NCI-H1694 treated with DMSO at 0.1 percent for 48 hours (cell line): ENCODE data around the gene LHFPL2.
"Not testable (repeated sequence)": the region's sequence is repeated elsewhere in the genome, so short reads cannot be mapped to it uniquely, and the experiment has no call there.

ENCODE experiments used
- DNase-seq: peaks from one replicate; lab custom pipeline; 2025; lab: John Stamatoyannopoulos, UW

The LHFPL2 gene

GRCh38 chr5:78640662-78641474, 7.7 kb downstream of the LHFPL2 start:
- no peak for DNase-seq

- DNase-seq, result no peak
Observed at GRCh38 chr5:78639791-78640190, 8.8 kb downstream of the LHFPL2 start.

DNA sequence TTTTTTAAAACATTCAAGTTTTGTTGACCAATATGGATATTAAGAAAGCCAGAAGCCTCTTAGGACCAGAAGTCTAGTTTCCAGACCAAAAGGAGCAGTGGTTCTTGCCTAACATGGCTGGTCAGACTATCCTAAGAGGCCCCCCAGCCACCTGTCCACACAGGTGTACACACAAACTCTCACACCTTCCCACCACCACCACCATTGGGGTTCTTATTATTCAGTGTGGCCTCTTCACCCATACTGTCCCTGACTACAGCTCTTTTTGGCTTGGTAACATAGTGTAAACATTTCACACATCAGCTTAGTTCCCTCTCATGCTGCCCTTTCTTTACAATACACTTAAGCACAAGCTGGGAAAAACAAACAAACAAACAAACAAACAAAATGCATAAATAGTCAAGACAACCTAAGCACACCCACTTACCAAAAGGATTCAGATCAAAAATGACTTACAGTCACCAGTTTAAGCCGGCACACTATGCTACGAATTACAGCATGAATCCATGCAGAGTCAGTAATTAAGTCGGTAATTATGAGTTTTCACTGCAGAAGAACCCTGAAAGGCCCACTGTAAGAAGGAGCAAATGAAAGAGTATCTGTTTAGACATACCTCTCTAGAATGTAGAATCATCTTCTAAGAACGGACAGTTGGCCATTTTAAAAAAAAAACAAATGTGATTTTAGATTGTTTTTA, 9.5 kb downstream of the LHFPL2 start:
- DNase-seq, result no peak

DNA sequence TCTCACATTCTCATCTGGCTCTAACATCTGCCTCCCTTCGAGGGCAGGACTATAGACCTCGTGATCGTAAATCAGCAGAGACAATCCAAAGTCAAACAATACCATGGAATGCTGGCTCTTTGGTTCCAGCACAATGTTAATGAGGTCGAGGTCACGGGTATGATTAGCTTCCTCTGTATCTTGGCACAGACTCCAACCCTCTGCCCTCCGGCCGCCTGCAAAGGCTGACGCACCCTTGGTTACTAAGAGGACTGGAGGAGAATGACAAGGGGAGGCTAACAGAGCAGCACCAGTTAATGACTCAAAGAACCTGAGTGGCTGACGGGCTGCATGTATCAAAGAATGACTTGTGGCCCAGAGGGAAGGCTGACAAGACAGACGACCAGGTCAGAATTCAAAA, 10.1 kb downstream of the LHFPL2 start:
- no peak for DNase-seq

GRCh38 chr5:78637468-78637867, 11.1 kb downstream of the LHFPL2 start:
- DNase-seq, result no peak

DNA sequence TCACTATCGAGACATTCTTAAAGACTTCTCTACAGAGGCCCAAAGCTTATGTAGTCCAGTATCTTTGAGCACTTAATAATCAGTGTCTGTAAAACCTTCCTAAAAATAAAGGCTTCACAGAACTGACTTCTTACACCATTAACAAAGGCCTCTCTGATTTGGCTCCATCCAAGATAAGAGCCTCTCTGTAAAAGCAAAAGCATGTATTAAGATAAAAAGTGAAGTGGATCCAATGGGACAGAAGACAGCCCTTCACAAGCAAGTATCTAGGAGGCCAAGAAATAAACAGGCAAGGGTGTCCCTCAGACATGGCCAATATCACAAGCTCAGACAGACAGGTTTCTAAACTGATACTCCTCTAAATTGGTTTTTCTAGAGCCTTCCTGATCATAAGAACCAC, 11.9 kb downstream of the LHFPL2 start:
- no peak for DNase-seq

GRCh38 chr5:78634634-78635033, 13.9 kb downstream of the LHFPL2 start:
- DNase-seq, result no peak

DNA sequence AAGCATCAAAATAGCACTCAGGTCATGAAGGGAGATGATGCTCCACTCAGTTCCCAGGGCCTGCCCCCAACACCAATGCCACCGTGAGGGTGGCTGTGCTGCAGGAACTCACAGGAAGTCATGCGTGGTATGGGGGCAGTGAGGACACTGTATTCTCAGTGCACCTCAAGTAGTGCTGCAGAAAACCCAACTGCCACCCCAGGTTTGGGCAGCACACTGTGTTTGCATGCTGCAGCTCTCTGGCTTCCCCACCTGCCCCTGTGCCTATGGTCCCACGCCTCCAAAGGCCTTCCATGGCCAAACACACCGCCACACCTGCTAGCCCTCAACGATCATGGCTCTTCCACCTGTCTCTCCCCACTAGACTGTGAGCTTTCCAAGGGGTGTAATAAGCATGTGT, 14.3 kb downstream of the LHFPL2 start:
- DNase-seq, result no peak

GRCh38 chr5:78633700-78634099, 14.9 kb downstream of the LHFPL2 start:
- DNase-seq, result no peak

DNA sequence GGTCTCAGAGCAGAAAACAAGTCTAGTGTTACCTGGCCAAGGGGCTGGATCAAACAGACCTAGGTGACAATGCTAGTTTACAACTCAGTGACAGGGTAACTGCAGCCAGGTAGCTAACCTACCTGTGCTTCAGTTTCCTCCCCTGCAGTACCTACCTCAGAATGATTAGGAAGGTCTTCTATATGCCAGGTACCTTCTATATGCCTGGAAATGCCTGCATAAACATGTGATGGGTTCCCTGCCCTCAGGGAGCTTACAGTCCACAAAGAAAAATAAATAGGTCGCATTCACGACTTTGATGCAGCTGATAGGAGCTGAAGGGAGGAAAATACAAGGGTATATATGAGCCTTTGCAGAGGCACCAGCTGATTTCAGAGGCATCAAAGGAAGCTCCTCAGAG, 16.1 kb downstream of the LHFPL2 start:
- DNase-seq, result no peak

DNA sequence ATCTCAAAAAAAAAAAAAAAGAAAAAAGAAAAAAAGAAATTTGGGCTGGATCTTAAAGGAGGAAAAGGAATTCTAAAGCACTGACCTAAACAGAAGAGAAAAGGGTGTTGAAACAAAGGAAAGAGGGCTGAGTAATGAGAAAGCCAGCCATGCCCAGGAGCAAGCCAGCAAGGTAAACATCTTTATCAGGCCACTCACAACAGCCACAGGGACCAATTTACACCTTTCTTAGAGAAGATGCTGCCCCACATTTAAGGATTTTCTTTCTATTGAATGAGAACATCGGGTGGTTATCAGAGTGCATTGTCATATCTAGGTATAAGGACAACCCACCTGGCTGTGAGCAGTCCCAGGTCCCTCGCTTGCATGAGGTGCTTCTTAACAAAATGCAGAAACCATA, 16.6 kb downstream of the LHFPL2 start:
- no peak for DNase-seq

DNA sequence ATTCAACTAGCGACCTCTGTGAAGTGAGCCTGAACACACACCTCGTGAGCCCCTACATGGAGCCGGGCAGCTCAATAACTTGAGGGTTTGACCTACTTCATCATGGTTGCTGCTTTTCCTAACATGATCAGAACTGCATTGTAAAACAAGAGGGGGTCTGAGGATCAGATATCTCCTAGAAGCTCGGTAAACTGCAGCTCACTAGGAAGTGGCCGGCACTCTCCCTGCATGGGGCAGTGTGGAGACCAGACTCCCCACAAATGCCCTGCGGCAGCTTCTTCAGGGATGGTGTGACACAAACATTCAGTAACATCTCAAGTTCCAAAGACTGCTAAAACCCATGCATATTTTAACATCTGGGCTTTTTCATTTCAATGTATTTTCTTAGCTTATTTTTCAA, 18.5 kb downstream of the LHFPL2 start:
- DNase-seq, result no peak

- DNase-seq, result no peak
Observed at GRCh38 chr5:78629624-78630023, 18.9 kb downstream of the LHFPL2 start.

- no peak for DNase-seq
Observed at GRCh38 chr5:78628270-78628992, 20.1 kb downstream of the LHFPL2 start.

DNA sequence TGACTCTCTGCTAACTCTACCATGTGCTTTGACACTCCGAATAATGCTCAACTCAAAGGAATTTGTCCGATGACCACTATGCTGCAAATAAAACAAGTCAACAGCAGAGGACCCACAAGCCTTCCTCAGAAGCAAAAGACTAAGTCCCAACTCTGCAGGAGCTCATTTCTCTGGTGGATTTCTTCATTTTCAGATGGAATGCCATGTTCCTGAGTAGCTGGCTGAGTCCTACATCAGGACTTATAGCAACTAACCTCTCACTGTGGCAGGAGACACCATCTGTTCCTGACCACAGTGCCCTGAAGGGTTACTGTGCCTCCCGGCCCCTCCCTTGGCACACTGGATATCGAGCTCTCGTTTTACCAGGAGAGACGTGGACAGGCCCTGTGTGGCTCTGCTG, 20.8 kb downstream of the LHFPL2 start:
- DNase-seq, result no peak

DNA sequence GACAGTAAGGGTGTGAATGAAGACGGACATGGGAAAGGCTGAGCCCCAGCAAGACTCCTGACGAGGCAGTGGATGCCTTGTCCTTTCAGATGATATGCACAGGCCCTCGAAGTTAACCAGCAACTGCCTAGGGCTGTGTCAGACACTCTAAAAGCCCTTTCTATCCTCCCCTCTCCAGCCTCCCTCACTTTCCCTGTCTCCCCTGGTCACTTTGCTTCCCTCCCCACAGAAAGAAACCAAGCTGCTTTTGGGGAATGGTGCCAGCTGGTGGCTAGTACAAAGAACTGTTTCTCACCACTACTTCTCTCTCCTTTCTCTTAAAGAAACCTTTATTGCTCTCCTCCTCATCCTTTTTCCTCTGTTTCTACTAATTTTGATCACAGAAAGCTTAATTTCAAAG, 21.4 kb downstream of the LHFPL2 start:
- DNase-seq, result no peak

GRCh38 chr5:78626009-78626571, 22.5 kb downstream of the LHFPL2 start:
- DNase-seq, result no peak

DNA sequence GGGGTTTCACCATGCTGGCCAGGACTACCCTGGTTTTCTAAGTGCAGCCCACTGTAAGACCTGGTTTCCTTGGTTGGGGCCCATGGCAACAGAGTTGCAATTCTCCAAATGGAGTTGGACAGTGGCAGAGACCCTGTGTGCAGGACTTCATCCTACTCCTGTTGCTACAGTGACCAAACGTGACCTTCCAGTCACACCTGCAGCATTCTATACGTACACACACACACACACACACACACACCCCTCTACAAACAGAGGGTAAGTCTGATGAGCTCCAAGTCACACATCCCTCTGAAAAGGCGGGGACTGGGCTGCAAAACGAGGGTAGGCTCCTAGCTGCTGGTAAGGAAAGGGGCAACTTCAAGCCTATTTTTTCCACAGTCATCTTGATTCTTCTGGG, 23.6 kb downstream of the LHFPL2 start:
- no peak for DNase-seq

DNA sequence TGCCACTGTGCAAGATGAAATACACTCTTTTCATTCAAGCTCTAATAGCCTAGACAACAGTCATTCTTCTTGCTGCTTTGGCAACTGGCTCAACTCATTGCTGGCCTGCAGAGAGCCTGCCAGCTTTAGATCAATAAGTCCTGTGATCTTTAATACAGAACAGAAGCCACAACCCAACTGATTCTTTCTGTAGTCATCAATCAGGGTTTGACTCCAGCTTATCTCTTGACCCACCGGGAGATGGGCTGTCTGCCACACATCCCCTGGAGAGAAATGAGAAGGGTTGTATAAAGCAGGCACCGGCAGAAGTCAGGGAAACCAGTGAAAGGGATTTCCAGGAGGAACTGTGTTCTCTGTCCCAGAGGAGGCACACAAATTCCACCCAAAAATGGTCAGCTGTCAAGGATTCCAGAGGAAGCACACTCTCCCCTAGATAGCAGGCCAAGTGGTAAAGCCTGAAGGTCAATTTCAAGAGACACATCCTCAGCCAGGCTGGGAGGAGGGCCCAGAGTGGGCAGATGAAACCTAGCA, 24.5 kb downstream of the LHFPL2 start:
- DNase-seq, result no peak

- DNase-seq, result no peak
Observed at GRCh38 chr5:78622302-78622971, 26.1 kb downstream of the LHFPL2 start.

GRCh38 chr5:78621291-78621738, 27.3 kb downstream of the LHFPL2 start:
- DNase-seq, result no peak

DNA sequence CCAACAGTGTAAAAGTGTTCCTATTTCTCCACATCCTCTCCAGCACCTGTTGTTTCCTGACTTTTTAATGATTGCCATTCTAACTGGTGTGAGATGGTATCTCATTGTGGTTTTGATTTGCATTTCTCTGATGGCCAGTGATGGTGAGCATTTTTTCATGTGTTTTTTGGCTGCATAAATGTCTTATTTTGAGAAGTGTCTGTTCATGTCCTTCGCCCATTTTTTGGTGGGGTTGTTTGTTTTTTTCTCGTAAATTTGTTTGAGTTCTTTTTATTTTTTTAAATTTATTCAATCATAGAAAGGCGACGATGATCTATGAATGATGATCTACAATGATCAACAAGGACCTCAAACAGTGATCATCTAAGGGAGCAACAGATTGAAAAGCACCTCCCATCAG, 28.5 kb downstream of the LHFPL2 start:
- DNase-seq, result not testable (repeated sequence)
